Panc1 (cell line): ENCODE data around the gene LUC7L2. TPM values are rescaled to one million over a fixed set of nuclear protein-coding genes. Genes with fewer than 3 reads are reported as not detected.

Source experiments
- ATAC-seq: fragments of 200-7000 bp; cut with Tn5 transposase; 2 replicates; pipeline ENCODE4 v1.9.1; 2020; ENCODE audit warnings: mild to moderate bottlenecking, moderate library complexity
- BruUV-seq: library from RNA; stranded (reverse); fragments of 400-500 nt; replicated peaks from 2 replicates; lab custom pipeline; 2021; lab: Mats Ljungman, UMichigan
- CTCF ChIA-PET: fragments of 300-600 bp; sonication (Branson Sonifier 250); formaldehyde crosslinking; loops from one replicate; lab custom pipeline; 2022; ENCODE audit warnings: antibody characterized with exemption; lab: Charles Lee
- POLR2A ChIA-PET: fragments of 300-600 bp; sonication (Branson Sonifier 250); formaldehyde crosslinking; loops from one replicate; lab custom pipeline; 2022; ENCODE audit warnings: antibody characterized with exemption; lab: Charles Lee
- DNase-seq: peaks from one replicate; pipeline ENCODE4 v3.0.0-alpha.2; 2010; ENCODE audit warnings: low read depth, low spot score
- H3K27ac ChIP-seq: 2 replicates; pipeline ENCODE4 v1.5.1; 2011; ENCODE audit warnings: mild to moderate bottlenecking, low read length, inconsistent platforms
- H3K27me3 ChIP-seq: fragments of 200-500 bp; sonication (Bioruptor generic); 2 replicates; pipeline ENCODE4 v1.6.0; 2014; ENCODE audit warnings: low read length, inconsistent platforms; ENCODE audit not compliant: control insufficient read depth, insufficient read depth
- H3K36me3 ChIP-seq: fragments of 200-500 bp; sonication (Bioruptor generic); 2 replicates; pipeline ENCODE4 v1.5.1; 2014; ENCODE audit warnings: inconsistent platforms, mild to moderate bottlenecking, low read length, moderate library complexity; ENCODE audit not compliant: control insufficient read depth, insufficient read depth
- H3K4me1 ChIP-seq: 2 replicates; pipeline ENCODE4 v1.5.1; 2011; ENCODE audit warnings: inconsistent platforms, mild to moderate bottlenecking, low read length, moderate library complexity; ENCODE audit not compliant: control insufficient read depth, insufficient read depth
- H3K4me3 ChIP-seq, 2 experiments: 2 replicates each; pipeline ENCODE4 v1.5.1; 2011 to 2012; ENCODE audit warnings: low read depth in 2 of 2, low read length in 2 of 2, mild to moderate bottlenecking in 2 of 2, inconsistent platforms in 1 of 2, moderate library complexity in 1 of 2
- H3K9me3 ChIP-seq: fragments of 200-500 bp; sonication (Bioruptor generic); 2 replicates; pipeline ENCODE4 v1.5.1; 2014; ENCODE audit warnings: low read depth, mild to moderate bottlenecking, inconsistent platforms, low read length, moderate library complexity; ENCODE audit not compliant: control insufficient read depth, insufficient read depth
- POLR2AphosphoS5 ChIP-seq: IDR thresholded peaks from 2 replicates; pipeline ENCODE4 v1.6.1; 2012; ENCODE audit warnings: mild to moderate bottlenecking, low read depth, low read length, moderate library complexity
- SIN3A ChIP-seq: IDR thresholded peaks from 2 replicates; pipeline ENCODE4 v1.6.1; 2012; ENCODE audit warnings: low read depth, mild to moderate bottlenecking, low read length, moderate library complexity, borderline replicate concordance; ENCODE audit not compliant: insufficient read depth
- TCF7L2 ChIP-seq: IDR thresholded peaks from 2 replicates; pipeline ENCODE4 v1.6.1; 2011; ENCODE audit warnings: mild to moderate bottlenecking, low read depth, low read length, inconsistent platforms
- in situ Hi-C: cut with HindIII; loops from 2 replicates; pipeline ENCODE4 v1.10.0; 2016; ENCODE audit warnings: low sequenced_read_pairs, low pct_unique_long_range_greater_than_20kb
- intact Hi-C: fragments of 100-400 bp; cut with micrococcal nuclease; formaldehyde crosslinking; loops from one replicate; pipeline ENCODE4 v1.10.0; 2022; ENCODE audit not compliant: unreplicated experiment
- total RNA-seq: library from RNA; stranded (reverse); gene quantifications from one replicate; pipeline ENCODE4 v1.2.1, GENCODE V29; 2021; ENCODE audit not compliant: unreplicated experiment
- TF ChIP-seq, protein P1 (sequence below), 2 experiments: IDR thresholded peaks; 2 replicates each; pipeline ENCODE4 v1.6.1; 2011 to 2012; ENCODE audit warnings: low read depth in 2 of 2, control low read depth in 1 of 2, low read length in 1 of 2, mild to moderate bottlenecking in 1 of 2, moderate library complexity in 1 of 2; ENCODE audit not compliant: insufficient read depth in 1 of 2
- TF ChIP-seq, protein P2 (sequence below): fragments of 450-650 bp; IDR thresholded peaks from 2 replicates; pipeline ENCODE4 v1.5.1; 2017; ENCODE audit warnings: mild to moderate bottlenecking

The LUC7L2 gene
- total RNA-seq, 1 experiment from 2014 or later, result 110 TPM

DNA sequence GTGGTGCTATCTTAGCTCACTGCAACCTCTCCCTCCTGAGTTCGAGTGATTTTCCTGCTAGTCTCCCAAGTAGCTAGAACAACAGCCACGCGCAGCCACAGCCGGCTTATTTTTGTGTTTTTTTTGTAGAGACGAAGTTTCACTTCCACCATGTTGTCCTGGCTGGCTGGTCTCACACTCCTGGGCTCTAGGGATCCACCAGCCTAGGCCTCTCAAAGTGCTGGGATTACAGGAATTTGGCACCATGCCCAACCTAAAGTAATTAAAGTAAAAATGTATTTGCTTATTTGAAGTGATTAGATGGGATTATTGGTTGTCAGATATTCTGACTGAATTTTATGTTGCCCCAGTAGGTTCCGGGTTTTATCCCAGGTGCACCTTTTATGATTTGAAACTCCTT, 22.7 kb downstream of the LUC7L2 start:
- ChIA-PET CTCF (no interaction called here), POLR2A (no interaction called here)
- no peaks in the 10 kb centered on the region for H3K4me1 ChIP-seq
- no peak overlapping the region for H3K4me3 ChIP-seq
- no TSS peak for BruUV-seq
- no peaks in the 10 kb centered on the region for H3K27me3 ChIP-seq
- in situ Hi-C loops, result no loop called here
- intact Hi-C loops, result no loop called here
- H3K9me3 ChIP-seq, result no peaks in the 10 kb centered on the region
- DNase-seq (no peak), ATAC-seq (no peak)
- TF ChIP-seq POLR2AphosphoS5, result no peak
- TF ChIP-seq SIN3A, result no peak
- no peak for TF ChIP-seq TCF7L2
- TF ChIP-seq, protein P1, sequence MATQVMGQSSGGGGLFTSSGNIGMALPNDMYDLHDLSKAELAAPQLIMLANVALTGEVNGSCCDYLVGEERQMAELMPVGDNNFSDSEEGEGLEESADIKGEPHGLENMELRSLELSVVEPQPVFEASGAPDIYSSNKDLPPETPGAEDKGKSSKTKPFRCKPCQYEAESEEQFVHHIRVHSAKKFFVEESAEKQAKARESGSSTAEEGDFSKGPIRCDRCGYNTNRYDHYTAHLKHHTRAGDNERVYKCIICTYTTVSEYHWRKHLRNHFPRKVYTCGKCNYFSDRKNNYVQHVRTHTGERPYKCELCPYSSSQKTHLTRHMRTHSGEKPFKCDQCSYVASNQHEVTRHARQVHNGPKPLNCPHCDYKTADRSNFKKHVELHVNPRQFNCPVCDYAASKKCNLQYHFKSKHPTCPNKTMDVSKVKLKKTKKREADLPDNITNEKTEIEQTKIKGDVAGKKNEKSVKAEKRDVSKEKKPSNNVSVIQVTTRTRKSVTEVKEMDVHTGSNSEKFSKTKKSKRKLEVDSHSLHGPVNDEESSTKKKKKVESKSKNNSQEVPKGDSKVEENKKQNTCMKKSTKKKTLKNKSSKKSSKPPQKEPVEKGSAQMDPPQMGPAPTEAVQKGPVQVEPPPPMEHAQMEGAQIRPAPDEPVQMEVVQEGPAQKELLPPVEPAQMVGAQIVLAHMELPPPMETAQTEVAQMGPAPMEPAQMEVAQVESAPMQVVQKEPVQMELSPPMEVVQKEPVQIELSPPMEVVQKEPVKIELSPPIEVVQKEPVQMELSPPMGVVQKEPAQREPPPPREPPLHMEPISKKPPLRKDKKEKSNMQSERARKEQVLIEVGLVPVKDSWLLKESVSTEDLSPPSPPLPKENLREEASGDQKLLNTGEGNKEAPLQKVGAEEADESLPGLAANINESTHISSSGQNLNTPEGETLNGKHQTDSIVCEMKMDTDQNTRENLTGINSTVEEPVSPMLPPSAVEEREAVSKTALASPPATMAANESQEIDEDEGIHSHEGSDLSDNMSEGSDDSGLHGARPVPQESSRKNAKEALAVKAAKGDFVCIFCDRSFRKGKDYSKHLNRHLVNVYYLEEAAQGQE (IDR thresholded peaks at IDR 0.05; ENCODE audit: insufficient read depth in 1 of 2, low read depth in 2 of 2, low read length in 1 of 2), result no peak
- TF ChIP-seq, protein P2, sequence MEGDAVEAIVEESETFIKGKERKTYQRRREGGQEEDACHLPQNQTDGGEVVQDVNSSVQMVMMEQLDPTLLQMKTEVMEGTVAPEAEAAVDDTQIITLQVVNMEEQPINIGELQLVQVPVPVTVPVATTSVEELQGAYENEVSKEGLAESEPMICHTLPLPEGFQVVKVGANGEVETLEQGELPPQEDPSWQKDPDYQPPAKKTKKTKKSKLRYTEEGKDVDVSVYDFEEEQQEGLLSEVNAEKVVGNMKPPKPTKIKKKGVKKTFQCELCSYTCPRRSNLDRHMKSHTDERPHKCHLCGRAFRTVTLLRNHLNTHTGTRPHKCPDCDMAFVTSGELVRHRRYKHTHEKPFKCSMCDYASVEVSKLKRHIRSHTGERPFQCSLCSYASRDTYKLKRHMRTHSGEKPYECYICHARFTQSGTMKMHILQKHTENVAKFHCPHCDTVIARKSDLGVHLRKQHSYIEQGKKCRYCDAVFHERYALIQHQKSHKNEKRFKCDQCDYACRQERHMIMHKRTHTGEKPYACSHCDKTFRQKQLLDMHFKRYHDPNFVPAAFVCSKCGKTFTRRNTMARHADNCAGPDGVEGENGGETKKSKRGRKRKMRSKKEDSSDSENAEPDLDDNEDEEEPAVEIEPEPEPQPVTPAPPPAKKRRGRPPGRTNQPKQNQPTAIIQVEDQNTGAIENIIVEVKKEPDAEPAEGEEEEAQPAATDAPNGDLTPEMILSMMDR, result no peak
- H3K27ac ChIP-seq, result no peak overlapping the region
- peaks cover 16% of the 10 kb centered on the region; the same call in 1 of the 2 replicates for H3K36me3 ChIP-seq

DNA sequence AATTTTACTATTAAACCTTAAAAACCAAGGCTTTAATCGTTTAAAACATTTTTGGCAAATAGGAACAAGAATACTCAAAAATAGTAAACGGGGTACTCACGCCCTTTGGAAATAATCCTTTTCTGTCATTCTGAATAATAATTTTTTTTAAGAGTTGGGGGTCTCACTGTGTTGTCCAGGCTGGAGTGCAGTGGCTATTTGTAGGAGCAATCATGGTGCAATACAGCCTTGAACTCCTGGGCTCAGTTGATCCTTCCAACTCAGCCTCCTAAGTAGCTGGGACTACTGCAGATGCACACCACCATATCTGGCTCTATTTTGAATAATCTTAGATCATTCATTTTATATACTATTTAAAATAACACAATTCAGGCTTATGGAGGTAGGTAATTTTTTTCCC, 24.9 kb downstream of the LUC7L2 start:
- intact Hi-C loops, result no loop called here
- Histone ChIP-seq H3K9me3 (no peaks in the 10 kb centered on the region), H3K4me3 (no peak overlapping the region), H3K36me3 (peaks cover 8% of the 10 kb centered on the region), H3K27ac (no peak overlapping the region), H3K4me1 (no peaks in the 10 kb centered on the region), H3K27me3 (no peaks in the 10 kb centered on the region)
- TSS peak; percentile 18 for BruUV-seq
- CTCF ChIA-PET, result no interaction called here
- POLR2A ChIA-PET, result interaction anchor here (0.6 kb wide), 1 partner anchor 41 kb away, joined by 8 read pairs; no protein-coding TSS in a partner anchor
- no peak for DNase-seq
- in situ Hi-C loops, result no loop called here
- no peak; the same call in 1 of the 2 replicates for ATAC-seq
- TF ChIP-seq, protein P1 (IDR thresholded peaks at IDR 0.05; ENCODE audit: insufficient read depth in 1 of 2, low read depth in 2 of 2, low read length in 1 of 2), result no peak
- TF ChIP-seq POLR2AphosphoS5 (no peak), TCF7L2 (no peak), SIN3A (no peak)
- TF ChIP-seq, protein P2, result no peak
